Testis (tissue), 3 donors: Measurements from ENCODE around the gene PRKCD. TPM values are rescaled to one million over a fixed set of nuclear protein-coding genes. Genes with fewer than 3 reads are reported as not detected.

Source experiments
- DNase-seq: peaks from one replicate; pipeline ENCODE4 v3.0.0-alpha.2; 2019
- H3K27ac ChIP-seq, 2 donors: fragments of 200-600 bp; sonication (generic); one replicate each; pipeline ENCODE4 v1.5.1; 2019
- H3K27me3 ChIP-seq: fragments of 200-600 bp; sonication (generic); one replicate; pipeline ENCODE4 v1.5.1; 2019
- H3K36me3 ChIP-seq: fragments of 200-600 bp; sonication (generic); one replicate; pipeline ENCODE4 v1.5.1; 2017; ENCODE audit warnings: low read depth; ENCODE audit errors: missing control alignments
- H3K4me1 ChIP-seq: fragments of 200-600 bp; sonication (generic); one replicate; pipeline ENCODE4 v1.5.1; 2019
- H3K4me3 ChIP-seq, 2 donors: fragments of 200-600 bp; sonication (generic); one replicate each; pipeline ENCODE4 v1.5.1; 2017 to 2019
- H3K9me3 ChIP-seq: fragments of 200-600 bp; sonication (generic); one replicate; pipeline ENCODE4 v1.5.1; 2017
- POLR2A ChIP-seq: fragments of 450-650 bp; IDR thresholded peaks from one replicate; pipeline ENCODE4 v1.6.1; 2017; ENCODE audit warnings: antibody characterized with exemption, mild to moderate bottlenecking, moderate library complexity
- WGBS, 2 donors: methylation state at CpG; one replicate each; pipeline ENCODE4 v1.1.5; 2018; 5-methylcytosine and 5-hydroxymethylcytosine counted together
- intact Hi-C: fragments of 100-400 bp; cut with DNase I; formaldehyde crosslinking; loops from one replicate; pipeline ENCODE4 v1.15.1; 2023; ENCODE audit warnings: low total_unique reads
- polyA plus RNA-seq: library from polyadenylated mRNA; stranded (reverse); fragments of 350-450 nt; fragmentation: Illumina TruSeq; extraction: RNeasy Lipid Tissue Mini Kit (QIAGEN cat#74804); gene quantifications from one replicate; pipeline ENCODE4 v1.2.3, GENCODE V29; 2014; ENCODE audit warnings: low read depth, low replicate concordance; ENCODE audit not compliant: insufficient read depth
- total RNA-seq, 2 donors: library from RNA; depleted of rRNA; stranded (reverse); fragments of >200 nt; gene quantifications; one replicate each; pipeline ENCODE4 v1.2.3, GENCODE V29; 2016
- TF ChIP-seq, protein P1 (sequence below), 3 experiments: fragments of 450-650 bp in 2 of 3; fragments of 200-600 bp in 1 of 3; sonication (generic) in 1 of 3; IDR thresholded peaks; one replicate each; pipeline ENCODE4 v1.5.1; 2016 to 2019; ENCODE audit warnings: antibody characterized with exemption in 3 of 3, mild to moderate bottlenecking in 2 of 3, moderate library complexity in 1 of 3

The PRKCD gene
- total and polyA plus RNA-seq, 3 donors from 2014 or later = 36.3 to 44.5 (median 42.3) TPM

- H3K36me3 ChIP-seq = no peaks in the 10 kb centered on the region
Observed at GRCh38 chr3:53230041-53230621, 69.1 kb downstream of the PRKCD start.

DNA sequence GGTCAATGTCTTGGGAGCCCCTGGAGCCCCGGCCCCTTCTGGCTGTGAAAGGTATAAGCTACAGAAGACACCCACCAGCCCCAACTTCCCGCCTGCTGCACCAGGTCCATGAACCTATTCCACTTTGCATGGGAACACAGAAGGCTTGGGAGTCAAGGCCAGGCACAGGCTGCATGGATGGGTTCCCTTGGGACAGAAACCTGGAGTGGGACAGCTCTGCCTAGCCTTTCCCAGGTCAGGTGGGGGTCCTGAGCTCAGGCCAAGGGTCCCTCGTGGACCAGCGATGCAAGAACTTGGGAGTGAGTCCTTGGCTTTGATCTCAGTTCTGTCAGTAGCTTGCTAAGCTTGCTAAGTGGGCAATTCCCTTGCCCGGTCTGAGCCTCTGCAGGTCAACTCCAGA is 69.8 kb downstream of the PRKCD start:
- no peak for TF ChIP-seq POLR2A
- TF ChIP-seq, protein P1, sequence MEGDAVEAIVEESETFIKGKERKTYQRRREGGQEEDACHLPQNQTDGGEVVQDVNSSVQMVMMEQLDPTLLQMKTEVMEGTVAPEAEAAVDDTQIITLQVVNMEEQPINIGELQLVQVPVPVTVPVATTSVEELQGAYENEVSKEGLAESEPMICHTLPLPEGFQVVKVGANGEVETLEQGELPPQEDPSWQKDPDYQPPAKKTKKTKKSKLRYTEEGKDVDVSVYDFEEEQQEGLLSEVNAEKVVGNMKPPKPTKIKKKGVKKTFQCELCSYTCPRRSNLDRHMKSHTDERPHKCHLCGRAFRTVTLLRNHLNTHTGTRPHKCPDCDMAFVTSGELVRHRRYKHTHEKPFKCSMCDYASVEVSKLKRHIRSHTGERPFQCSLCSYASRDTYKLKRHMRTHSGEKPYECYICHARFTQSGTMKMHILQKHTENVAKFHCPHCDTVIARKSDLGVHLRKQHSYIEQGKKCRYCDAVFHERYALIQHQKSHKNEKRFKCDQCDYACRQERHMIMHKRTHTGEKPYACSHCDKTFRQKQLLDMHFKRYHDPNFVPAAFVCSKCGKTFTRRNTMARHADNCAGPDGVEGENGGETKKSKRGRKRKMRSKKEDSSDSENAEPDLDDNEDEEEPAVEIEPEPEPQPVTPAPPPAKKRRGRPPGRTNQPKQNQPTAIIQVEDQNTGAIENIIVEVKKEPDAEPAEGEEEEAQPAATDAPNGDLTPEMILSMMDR (IDR thresholded peaks at IDR 0.05) = no peak
- H3K9me3 ChIP-seq = no peaks in the 10 kb centered on the region
- 70 to 89% methylated on average over 3 to 5 of the region's 5 CpGs for WGBS, 2 donors
- no peaks in the 10 kb centered on the region for H3K36me3 ChIP-seq
- no peaks in the 10 kb centered on the region for H3K27me3 ChIP-seq
- H3K4me1 ChIP-seq = peaks cover under 1% of the 10 kb centered on the region
- intact Hi-C loops = no loop called here
- no peak for DNase-seq
- H3K27ac ChIP-seq = no peak overlapping the region
- H3K4me3 ChIP-seq = no peak overlapping the region

More at GRCh38 chr3:53230041-53230621, 69.1 kb downstream of the PRKCD start:
- no peak for DNase-seq
- 91 to 94% methylated on average over 10 to 16 of the region's 16 CpGs for WGBS, 2 donors
- H3K4me1 ChIP-seq = no peaks in the 10 kb centered on the region
- H3K27ac ChIP-seq = no peak overlapping the region
- H3K4me3 ChIP-seq = no peak overlapping the region
- H3K27me3 ChIP-seq = no peaks in the 10 kb centered on the region
- intact Hi-C loops = no loop called here
- no peaks in the 10 kb centered on the region for H3K9me3 ChIP-seq
- no peak for TF ChIP-seq POLR2A
- TF ChIP-seq, protein P1 (IDR thresholded peaks at IDR 0.05) = no peak

DNA sequence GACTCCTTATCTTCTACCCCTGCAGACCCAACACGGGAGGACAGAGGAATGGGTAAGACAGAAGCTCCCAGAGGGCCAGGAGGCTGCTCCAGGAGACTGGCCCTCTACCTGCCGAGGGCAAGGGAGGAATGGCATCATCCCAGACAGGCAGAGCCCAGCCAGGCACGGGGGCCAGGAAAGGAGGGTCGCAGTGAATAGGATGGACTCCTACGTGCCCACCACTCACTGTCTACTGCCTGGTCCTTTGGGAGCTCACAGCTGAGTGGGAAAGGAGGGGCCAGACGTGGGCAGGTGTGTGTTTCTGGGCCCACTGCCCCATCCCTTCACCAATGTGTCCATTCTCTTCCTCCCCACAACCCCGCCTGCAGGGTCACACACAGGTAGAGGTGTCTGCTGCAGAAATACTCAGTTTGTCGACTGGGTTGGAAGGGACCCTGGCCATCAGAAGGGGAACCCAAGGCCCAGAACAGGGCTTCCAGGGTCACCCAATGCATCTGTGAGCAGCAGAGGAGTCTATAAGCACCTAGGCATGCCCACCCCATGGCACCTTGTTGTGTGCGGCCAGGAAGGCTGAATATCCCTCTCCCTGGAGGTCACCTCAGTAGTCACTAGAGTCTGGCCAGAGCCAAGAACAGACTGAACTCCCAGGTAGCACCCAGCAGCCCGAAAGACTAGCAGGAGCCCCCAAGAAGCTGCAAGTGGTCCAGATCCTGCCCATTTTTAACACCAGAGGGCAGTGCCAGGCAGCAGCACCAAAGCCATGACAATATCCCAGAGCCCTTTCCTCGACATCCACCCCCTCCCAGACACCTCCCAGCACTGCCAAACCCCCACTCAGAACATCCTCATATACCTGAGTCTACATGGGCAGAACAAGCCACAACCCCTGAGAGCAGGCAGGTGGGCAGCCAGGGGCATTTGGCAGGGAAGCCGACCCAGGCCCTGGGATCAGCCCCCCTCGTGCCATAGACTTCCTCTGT is 70.8 kb downstream of the PRKCD start:
- Histone ChIP-seq H3K4me3 (no peak overlapping the region), H3K27me3 (no peaks in the 10 kb centered on the region), H3K27ac (no peak overlapping the region), H3K36me3 (no peaks in the 10 kb centered on the region), H3K4me1 (peaks cover 9% of the 10 kb centered on the region), H3K9me3 (no peaks in the 10 kb centered on the region)
- 82 to 83% methylated on average over 8 to 13 of the region's 13 CpGs for WGBS, 2 donors
- DNase-seq = no peak
- TF ChIP-seq POLR2A = no peak
- TF ChIP-seq, protein P1 (IDR thresholded peaks at IDR 0.05) = no peak
- intact Hi-C loops = no loop called here

GRCh38 chr3:53232641-53233377 is 71.8 kb downstream of the PRKCD start:
- DNase-seq = no peak
- WGBS, 2 donors = 63 to 69% methylated on average over 17 to 18 of the region's 18 CpGs
- no peak overlapping the region for H3K27ac ChIP-seq

More at GRCh38 chr3:53232641-53233377, 71.8 kb downstream of the PRKCD start:
- Histone ChIP-seq H3K9me3 (no peaks in the 10 kb centered on the region), H3K36me3 (no peaks in the 10 kb centered on the region), H3K4me1 (peaks cover 9% of the 10 kb centered on the region), H3K4me3 (no peak overlapping the region), H3K27me3 (no peaks in the 10 kb centered on the region)
- TF ChIP-seq, protein P1 (IDR thresholded peaks at IDR 0.05) = no peak
- TF ChIP-seq POLR2A = no peak
- intact Hi-C loops = no loop called here
